ENCODE data around the gene GAGE2A.
"Not testable (repeated sequence)": the region's sequence is repeated elsewhere in the genome, so short reads cannot be mapped to it uniquely, and the experiment has no call there.

The GAGE2A gene

GRCh38 chrX:49589196-49589595 lies at the start of gene GAGE2A:
Gene GAGE2A, plus strand, starts transcription at chrX:49589496. Its CDS starts 1,155 bp downstream, at chrX:49590651.
- FAIRE-seq: not testable (repeated sequence)

- FAIRE-seq: not testable (repeated sequence)
Measured at GRCh38 chrX:49541433-49541832, 47.9 kb upstream of the GAGE2A start, which contains the start of gene GAGE12D. Gene GAGE12D, plus strand, starts transcription at chrX:49541733. Its CDS starts 1,155 bp downstream, at chrX:49542888.

GRCh38 chrX:49550989-49551388 lies 38.3 kb upstream of the GAGE2A start, which contains the start of gene GAGE12E:
Gene GAGE12E, plus strand, starts transcription at chrX:49551289. Its CDS starts 1,155 bp downstream, at chrX:49552444.
- FAIRE-seq: not testable (repeated sequence)

- FAIRE-seq: not testable (repeated sequence)
Measured at GRCh38 chrX:49560542-49560941, 28.8 kb upstream of the GAGE2A start, which contains the start of gene GAGE12F. Gene GAGE12F, plus strand, starts transcription at chrX:49560842. Its CDS starts 1,155 bp downstream, at chrX:49561997.

GRCh38 chrX:49568728-49569127 lies 20.6 kb upstream of the GAGE2A start:
- FAIRE-seq: not testable (repeated sequence)

GRCh38 chrX:49569152-49569551 lies 20.1 kb upstream of the GAGE2A start:
- not testable (repeated sequence) for FAIRE-seq

- not testable (repeated sequence) for FAIRE-seq
Measured at GRCh38 chrX:49570100-49570499, 19.2 kb upstream of the GAGE2A start, which contains the start of gene GAGE12G. Gene GAGE12G, plus strand, starts transcription at chrX:49570400. Its CDS starts 1,155 bp downstream, at chrX:49571555.

- not testable (repeated sequence) for FAIRE-seq
Measured at GRCh38 chrX:49579649-49580048, 9.6 kb upstream of the GAGE2A start, which contains the start of gene GAGE12H. Gene GAGE12H, plus strand, starts transcription at chrX:49579949. Its CDS starts 1,155 bp downstream, at chrX:49581104.

GRCh38 chrX:49589769-49590478 lies 628 bp downstream of the GAGE2A start:
- not testable (repeated sequence) for FAIRE-seq

- FAIRE-seq: not testable (repeated sequence)
Measured at GRCh38 chrX:49590488-49590887, 1.2 kb downstream of the GAGE2A start.

GRCh38 chrX:49598720-49599119 lies 9.4 kb downstream of the GAGE2A start, which contains the start of gene GAGE1:
Gene GAGE1, plus strand, starts transcription at chrX:49599020. Its CDS starts 1,155 bp downstream, at chrX:49600175.
- FAIRE-seq: not testable (repeated sequence)

- no peak for FAIRE-seq
Measured at GRCh38 chrX:49610718-49611310, 21.5 kb downstream of the GAGE2A start.

GRCh38 chrX:49618574-49618973 lies 29.3 kb downstream of the GAGE2A start:
- FAIRE-seq: no peak

GRCh38 chrX:49627086-49627777 lies 37.9 kb downstream of the GAGE2A start:
- no peak for FAIRE-seq

GRCh38 chrX:49644991-49645637 lies 55.8 kb downstream of the GAGE2A start:
- no peak for FAIRE-seq
